ENCODE measurements around the gene LRRC47. TPM values are rescaled to one million over a fixed set of nuclear protein-coding genes. Genes with fewer than 3 reads are reported as not detected.

Gene LRRC47
- polyA plus RNA-seq, 1 experiment = 17.7 TPM

DNA sequence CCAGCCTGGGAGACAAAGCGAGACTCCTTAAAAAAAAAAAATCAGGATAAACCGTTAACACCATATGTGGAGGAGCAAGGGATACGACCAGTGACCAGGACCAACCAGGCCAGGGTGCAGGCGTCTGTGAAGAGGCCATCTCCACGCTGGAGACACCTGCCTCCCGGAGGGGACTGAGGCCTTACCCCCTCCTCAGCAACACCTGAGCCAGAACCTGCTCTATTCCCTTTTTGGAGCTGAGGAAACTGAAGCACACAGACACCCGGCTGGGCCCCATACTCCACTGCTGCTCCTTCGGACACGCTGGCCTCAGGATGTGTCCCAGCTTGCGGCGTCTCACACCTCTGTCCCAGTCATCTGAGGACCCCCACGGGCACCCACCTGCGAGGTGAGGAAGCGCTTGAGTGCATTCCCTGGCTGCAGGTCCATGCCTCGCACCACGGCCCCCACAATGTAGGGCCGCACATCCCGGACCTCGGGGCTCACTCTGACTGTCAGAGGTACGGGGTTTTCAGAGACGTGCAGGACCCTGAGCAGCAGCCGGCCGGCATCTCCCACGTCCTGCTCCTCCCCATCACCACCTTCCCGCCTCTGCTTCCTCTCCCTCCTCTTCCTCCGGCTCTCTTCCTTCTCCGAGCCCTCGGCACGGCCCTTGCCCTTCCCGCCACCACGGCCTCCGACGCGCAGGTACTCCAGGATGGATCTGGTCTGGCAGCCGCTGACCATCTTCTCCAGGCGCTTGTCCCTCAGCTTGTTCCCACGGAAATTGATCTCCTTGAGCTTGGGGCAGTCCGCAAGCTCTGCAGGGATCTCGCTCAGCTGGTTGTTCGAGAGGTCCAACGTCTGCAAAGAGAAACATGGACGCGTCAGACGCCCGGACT is 9.6 kb downstream of the LRRC47 start:
- Histone ChIP-seq H3K36me3 (ENCODE audit: control insufficient read depth, insufficient read depth, low read length) (peaks cover 45% of the 10 kb centered on the region), H3K27me3 (ENCODE audit: control insufficient read depth, insufficient read depth, low read length) (no peaks in the 10 kb centered on the region), H3K4me3 (ENCODE audit: low read depth, low read length) (no peak overlapping the region)
- DNase-seq (ENCODE audit: low read depth) = no peak
- ChIA-PET POLR2A (no interaction called here), CTCF (interaction anchor here (0.9 to 2.4 kb wide), 2 partner anchors 9 to 17 kb away, joined by 3 to 7 read pairs; partner anchors contain the start of gene LRRC47)
- TF ChIP-seq, protein P1, sequence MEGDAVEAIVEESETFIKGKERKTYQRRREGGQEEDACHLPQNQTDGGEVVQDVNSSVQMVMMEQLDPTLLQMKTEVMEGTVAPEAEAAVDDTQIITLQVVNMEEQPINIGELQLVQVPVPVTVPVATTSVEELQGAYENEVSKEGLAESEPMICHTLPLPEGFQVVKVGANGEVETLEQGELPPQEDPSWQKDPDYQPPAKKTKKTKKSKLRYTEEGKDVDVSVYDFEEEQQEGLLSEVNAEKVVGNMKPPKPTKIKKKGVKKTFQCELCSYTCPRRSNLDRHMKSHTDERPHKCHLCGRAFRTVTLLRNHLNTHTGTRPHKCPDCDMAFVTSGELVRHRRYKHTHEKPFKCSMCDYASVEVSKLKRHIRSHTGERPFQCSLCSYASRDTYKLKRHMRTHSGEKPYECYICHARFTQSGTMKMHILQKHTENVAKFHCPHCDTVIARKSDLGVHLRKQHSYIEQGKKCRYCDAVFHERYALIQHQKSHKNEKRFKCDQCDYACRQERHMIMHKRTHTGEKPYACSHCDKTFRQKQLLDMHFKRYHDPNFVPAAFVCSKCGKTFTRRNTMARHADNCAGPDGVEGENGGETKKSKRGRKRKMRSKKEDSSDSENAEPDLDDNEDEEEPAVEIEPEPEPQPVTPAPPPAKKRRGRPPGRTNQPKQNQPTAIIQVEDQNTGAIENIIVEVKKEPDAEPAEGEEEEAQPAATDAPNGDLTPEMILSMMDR (IDR thresholded peaks at IDR 0.05; ENCODE audit: insufficient read depth, low read depth, low read length) = no peak

DNA sequence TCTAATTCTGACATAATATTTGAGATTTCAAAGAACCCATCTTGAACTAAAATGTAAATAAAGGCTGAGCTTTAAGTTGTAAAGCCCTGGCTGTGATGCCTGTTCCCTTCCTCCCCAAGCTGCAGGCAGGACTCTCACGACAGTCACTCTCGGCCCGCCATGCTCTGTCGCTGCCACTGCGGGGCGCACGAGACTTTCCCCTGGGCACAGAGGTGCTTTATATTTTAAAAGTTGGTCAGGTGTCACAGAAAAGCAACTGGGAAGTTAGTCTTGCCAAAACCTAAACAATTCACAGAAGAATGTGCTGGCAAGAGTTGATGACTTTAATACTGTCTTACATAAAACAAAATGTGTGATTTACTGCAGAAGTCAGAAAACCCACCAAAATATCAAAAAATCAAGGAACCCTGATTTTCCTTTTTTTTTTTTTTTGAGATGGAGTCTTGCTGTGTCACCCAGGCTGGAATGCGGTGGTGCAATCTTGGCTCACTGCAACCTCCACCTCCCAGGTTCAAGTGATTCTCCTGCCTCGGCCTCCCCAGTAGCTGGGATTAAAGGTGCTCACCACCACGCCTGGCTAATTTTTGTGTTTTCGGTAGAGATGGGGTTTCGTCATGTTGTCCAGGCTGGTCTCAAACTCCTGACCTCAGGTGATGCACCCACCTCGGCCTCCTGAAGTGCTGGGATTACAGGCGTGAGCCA is 10.7 kb downstream of the LRRC47 start:
- ChIA-PET POLR2A (interaction anchor here (0.6 kb wide), 1 partner anchor 1596 kb away, joined by 3 read pairs; no protein-coding TSS in a partner anchor), CTCF (interaction anchor here (0.9 to 2.4 kb wide), 2 partner anchors 10 to 18 kb away, joined by 3 to 7 read pairs; partner anchors contain the start of gene LRRC47)
- DNase-seq (ENCODE audit: low read depth) = no peak
- H3K27me3 ChIP-seq (ENCODE audit: control insufficient read depth, insufficient read depth, low read length) = no peaks in the 10 kb centered on the region
- peaks cover 49% of the 10 kb centered on the region for H3K36me3 ChIP-seq (ENCODE audit: control insufficient read depth, insufficient read depth, low read length)
- TF ChIP-seq, protein P1 (IDR thresholded peaks at IDR 0.05; ENCODE audit: insufficient read depth, low read depth, low read length) = peak; percentile 22; the same call in 1 of the 2 replicates
- H3K4me3 ChIP-seq (ENCODE audit: low read depth, low read length) = no peak overlapping the region

DNA sequence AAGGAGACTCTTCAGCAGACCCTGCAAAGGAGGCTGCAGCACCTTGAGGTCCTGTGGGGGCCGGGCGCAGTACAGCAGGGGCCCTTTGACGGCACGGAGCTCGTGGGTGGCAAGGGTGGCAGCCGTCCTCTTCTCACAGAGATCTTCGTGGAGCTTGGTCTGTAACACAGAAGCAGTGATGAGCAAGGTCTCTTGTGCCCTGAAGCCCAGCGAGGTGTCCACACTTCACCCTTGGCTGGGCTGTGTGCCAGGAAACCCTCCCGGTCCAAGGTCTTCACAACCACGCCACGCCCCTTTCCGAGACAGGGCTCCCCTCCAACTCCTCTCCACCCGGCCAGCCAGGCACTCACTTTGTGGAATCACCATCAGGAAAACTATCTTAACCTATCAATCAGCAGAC is 11.3 kb downstream of the LRRC47 start:
- no peak for DNase-seq (ENCODE audit: low read depth)

DNA sequence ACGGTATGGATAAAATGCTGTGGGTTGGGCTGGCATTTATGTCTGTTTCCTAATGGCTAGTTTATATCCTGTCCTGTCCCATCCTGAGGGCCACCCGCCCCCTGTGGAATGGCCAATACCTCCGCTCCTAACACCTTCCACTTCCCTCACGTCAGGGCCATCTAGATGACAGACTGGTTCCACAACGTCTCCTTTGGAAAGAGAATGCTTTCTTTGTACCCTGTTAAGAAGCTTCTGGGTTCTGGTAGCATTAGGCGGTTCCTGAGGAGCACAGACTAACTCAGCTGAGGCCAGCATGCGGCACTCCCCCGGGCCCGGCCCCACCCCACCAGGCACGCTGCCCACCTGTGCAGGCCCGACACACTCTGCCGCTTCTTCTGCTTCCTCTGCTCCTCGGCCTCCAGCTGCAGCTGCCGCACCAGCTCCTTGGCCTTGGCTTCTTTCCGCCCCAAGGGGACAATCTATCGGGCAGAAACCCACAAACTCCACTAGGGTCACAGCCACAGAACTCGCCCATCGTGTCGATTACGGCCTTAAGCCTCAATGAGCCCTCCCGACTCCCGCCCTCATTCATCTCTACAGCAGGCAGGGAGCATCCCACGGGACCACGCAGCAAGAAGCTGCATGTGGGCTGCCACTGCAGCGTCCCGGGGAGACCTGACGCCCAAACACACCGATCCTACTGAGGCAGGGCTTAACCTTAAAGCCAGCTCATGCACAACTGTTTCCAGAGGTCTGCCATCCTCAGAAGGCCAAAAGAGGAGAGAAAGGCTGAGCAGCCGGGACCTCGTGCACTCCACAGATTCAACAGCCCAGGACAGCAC is 12.4 kb downstream of the LRRC47 start:
- H3K27me3 ChIP-seq (ENCODE audit: control insufficient read depth, insufficient read depth, low read length) = no peaks in the 10 kb centered on the region
- ChIA-PET CTCF (interaction anchor here (1.2 to 2.4 kb wide), 3 partner anchors 10 to 59 kb away, joined by 4 to 7 read pairs (median 6); partner anchors contain the start of gene LRRC47), POLR2A (no interaction called here)
- no peak for DNase-seq (ENCODE audit: low read depth)
- no peak overlapping the region for H3K4me3 ChIP-seq (ENCODE audit: low read depth, low read length)
- TF ChIP-seq, protein P1 (IDR thresholded peaks at IDR 0.05; ENCODE audit: insufficient read depth, low read depth, low read length) = no peak
- H3K36me3 ChIP-seq (ENCODE audit: control insufficient read depth, insufficient read depth, low read length) = peaks cover 52% of the 10 kb centered on the region

More for the DNA sequence above, 11.3 kb downstream of the LRRC47 start:
- Histone ChIP-seq H3K36me3 (ENCODE audit: control insufficient read depth, insufficient read depth, low read length) (peaks cover 49% of the 10 kb centered on the region), H3K4me3 (ENCODE audit: low read depth, low read length) (no peak overlapping the region), H3K27me3 (ENCODE audit: control insufficient read depth, insufficient read depth, low read length) (no peaks in the 10 kb centered on the region)
- CTCF ChIA-PET = interaction anchor here (2.4 kb wide), 1 partner anchor 11 kb away, joined by 7 read pairs; the partner anchor contains the start of gene LRRC47
- TF ChIP-seq, protein P1 (IDR thresholded peaks at IDR 0.05; ENCODE audit: insufficient read depth, low read depth, low read length) = no peak
- POLR2A ChIA-PET = interaction anchor here (0.6 kb wide), 1 partner anchor 1595 kb away, joined by 3 read pairs; no protein-coding TSS in a partner anchor

Measured in BJ (cell line).